WTC11 (cell line): ENCODE results near the gene CDCA7L. TPM values are rescaled to one million over a fixed set of nuclear protein-coding genes. Genes with fewer than 3 reads are reported as not detected.

Experiments used
- ATAC-seq: fragments of 200-7000 bp; cut with Tn5 transposase; 2 replicates; pipeline ENCODE4 v1.10.0; 2021; ENCODE audit warnings: mild to moderate bottlenecking, moderate library complexity
- CTCF ChIA-PET: fragments of 300-600 bp; sonication (Branson Sonifier 250); formaldehyde crosslinking; loops from one replicate; lab custom pipeline; 2021; ENCODE audit warnings: antibody characterized with exemption; lab: Charles Lee
- POLR2A ChIA-PET: fragments of 350-600 bp; sonication (Branson Sonifier 250); formaldehyde crosslinking; loops from one replicate; lab custom pipeline; 2021; ENCODE audit warnings: antibody characterized with exemption; lab: Charles Lee
- DNase-seq: peaks from one replicate; pipeline ENCODE4 v3.0.0; 2021; ENCODE audit warnings: low spot score
- H3K27ac Mint-ChIP-seq: 2 replicates; pipeline ENCODE4 v1.8.0; 2021; ENCODE audit warnings: mixed read lengths
- H3K27me3 Mint-ChIP-seq: 2 replicates; pipeline ENCODE4 v1.8.0; 2021; ENCODE audit warnings: low read depth, mild to moderate bottlenecking, moderate library complexity, mixed read lengths
- H3K36me3 Mint-ChIP-seq: 2 replicates; pipeline ENCODE4 v1.8.0; 2021; ENCODE audit warnings: mixed read lengths
- H3K4me1 Mint-ChIP-seq: 2 replicates; pipeline ENCODE4 v1.8.0; 2022; ENCODE audit warnings: mixed read lengths
- H3K4me3 Mint-ChIP-seq: 2 replicates; pipeline ENCODE4 v1.8.0; 2021; ENCODE audit warnings: mild to moderate bottlenecking, moderate library complexity, mixed read lengths
- H3K9me3 Mint-ChIP-seq: 2 replicates; pipeline ENCODE4 v1.8.0; 2021; ENCODE audit warnings: mixed read lengths
- CREB1 ChIP-seq: sonication (generic); formaldehyde crosslinking; IDR thresholded peaks from 2 replicates; pipeline ENCODE4 v1.8.0; 2023; ENCODE audit warnings: mild to moderate bottlenecking, missing genetic modification reagents
- CREM ChIP-seq: sonication (generic); formaldehyde crosslinking; IDR thresholded peaks from 2 replicates; pipeline ENCODE4 v1.8.1; 2022; ENCODE audit warnings: mild to moderate bottlenecking, missing genetic modification reagents, moderate library complexity
- EMX1 ChIP-seq: fragments of 250-450 bp; sonication (Bioruptor Pico); IDR thresholded peaks from 2 replicates; pipeline ENCODE4 v1.8.0; 2021; ENCODE audit warnings: mild to moderate bottlenecking
- ETV6 ChIP-seq: sonication (generic); formaldehyde crosslinking; IDR thresholded peaks from 2 replicates; pipeline ENCODE4 v1.8.1; 2022; ENCODE audit warnings: mild to moderate bottlenecking, missing genetic modification reagents
- FOXK1 ChIP-seq: sonication (generic); formaldehyde crosslinking; IDR thresholded peaks from 2 replicates; pipeline ENCODE4 v1.8.0; 2022; ENCODE audit warnings: mild to moderate bottlenecking, moderate library complexity, missing genetic modification reagents
- MYBL2 ChIP-seq: sonication (generic); formaldehyde crosslinking; IDR thresholded peaks from 2 replicates; pipeline ENCODE4 v1.8.1; 2023; ENCODE audit warnings: mild to moderate bottlenecking, moderate library complexity, missing genetic modification reagents
- NR1H2 ChIP-seq: sonication (generic); formaldehyde crosslinking; IDR thresholded peaks from 2 replicates; pipeline ENCODE4 v1.9.0; 2021; ENCODE audit warnings: mild to moderate bottlenecking, moderate library complexity, missing genetic modification reagents
- OVOL2 ChIP-seq: fragments of 250-450 bp; sonication (Bioruptor Pico); IDR thresholded peaks from 2 replicates; pipeline ENCODE4 v1.9.0; 2021; ENCODE audit warnings: mild to moderate bottlenecking, borderline replicate concordance
- PRRX2 ChIP-seq: fragments of 250-450 bp; sonication (Bioruptor Pico); IDR thresholded peaks from 2 replicates; pipeline ENCODE4 v1.8.0; 2021; ENCODE audit warnings: mild to moderate bottlenecking
- ZBTB21 ChIP-seq: sonication (generic); formaldehyde crosslinking; IDR thresholded peaks from 2 replicates; pipeline ENCODE4 v1.8.1; 2023; ENCODE audit warnings: mild to moderate bottlenecking, missing genetic modification reagents, borderline replicate concordance
- ZNF121 ChIP-seq: sonication (generic); formaldehyde crosslinking; IDR thresholded peaks from 2 replicates; pipeline ENCODE4 v1.8.0; 2023; ENCODE audit warnings: missing genetic modification reagents
- ZNF219 ChIP-seq: sonication (generic); formaldehyde crosslinking; IDR thresholded peaks from 2 replicates; pipeline ENCODE4 v1.8.0; 2023; ENCODE audit warnings: missing genetic modification reagents, mild to moderate bottlenecking, borderline replicate concordance
- ZNF263 ChIP-seq: sonication (generic); formaldehyde crosslinking; IDR thresholded peaks from 2 replicates; pipeline ENCODE4 v1.8.1; 2022; ENCODE audit warnings: low read depth, mild to moderate bottlenecking, moderate library complexity, missing genetic modification reagents
- total RNA-seq: library from RNA; stranded (reverse); gene quantifications from 3 replicates; pipeline ENCODE4 v1.2.3, GENCODE V29; 2021
- TF ChIP-seq, protein P1 (sequence below): sonication (generic); formaldehyde crosslinking; IDR thresholded peaks from 2 replicates; pipeline ENCODE4 v1.8.0; 2022; ENCODE audit warnings: missing genetic modification reagents
- TF ChIP-seq, protein P2 (sequence below): sonication (generic); formaldehyde crosslinking; IDR thresholded peaks from 2 replicates; pipeline ENCODE4 v1.8.1; 2023; ENCODE audit warnings: mild to moderate bottlenecking, missing genetic modification reagents
- TF ChIP-seq, protein P3 (sequence below): sonication (generic); formaldehyde crosslinking; conservative IDR thresholded peaks from 2 replicates; pipeline ENCODE4 v1.8.1; 2023; ENCODE audit warnings: mild to moderate bottlenecking, low read depth, missing genetic modification reagents, moderate library complexity
- TF ChIP-seq, protein P4 (sequence below): sonication (generic); formaldehyde crosslinking; IDR thresholded peaks from 2 replicates; pipeline ENCODE4 v1.8.0; 2023; ENCODE audit warnings: missing genetic modification reagents, mild to moderate bottlenecking, borderline replicate concordance
- TF ChIP-seq, protein P5 (sequence below): sonication (generic); formaldehyde crosslinking; conservative IDR thresholded peaks from 2 replicates; pipeline ENCODE4 v1.8.1; 2022; ENCODE audit warnings: mild to moderate bottlenecking, missing genetic modification reagents
- TF ChIP-seq, protein P6 (sequence below): sonication (generic); formaldehyde crosslinking; IDR thresholded peaks from 2 replicates; pipeline ENCODE4 v1.8.0; 2022; ENCODE audit warnings: mild to moderate bottlenecking, missing genetic modification reagents

Gene CDCA7L
- total RNA-seq, 1 experiment from 2014 or later = 161 TPM

DNA sequence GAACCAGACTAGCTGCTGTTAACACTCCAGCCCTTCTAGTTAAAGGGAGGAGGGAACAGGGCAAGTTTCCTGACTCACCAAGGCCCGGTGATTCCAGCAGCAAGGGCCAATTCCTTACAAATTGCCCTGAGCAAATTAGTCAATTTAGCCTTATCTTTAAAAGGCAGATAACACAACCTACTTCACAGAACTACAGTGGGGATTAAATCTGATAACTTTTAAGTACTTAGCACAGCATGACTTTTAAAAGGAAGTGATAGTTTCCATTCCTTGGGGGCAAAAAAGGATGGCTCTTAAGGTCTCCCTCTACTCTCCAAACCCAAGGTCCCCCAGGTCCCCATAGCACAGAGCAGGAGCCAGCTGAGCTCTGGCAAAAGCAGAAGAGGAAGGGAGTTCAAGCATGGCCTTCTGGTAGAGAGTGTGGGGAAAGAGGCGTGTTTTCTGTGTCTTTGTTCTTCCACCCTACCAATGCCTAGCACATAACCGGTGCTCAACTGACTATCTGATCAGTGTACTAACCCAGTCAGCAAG is 4.0 kb downstream of the CDCA7L start:
- Mint-ChIP-seq H3K4me3 (peak overlapping the region; percentile 84; the same call in 1 of the 2 replicates), H3K4me1 (peaks cover 70% of the 10 kb centered on the region), H3K27ac (peak overlapping the region; percentile 79), H3K9me3 (no peaks in the 10 kb centered on the region), H3K27me3 (no peaks in the 10 kb centered on the region), H3K36me3 (peaks cover 20% of the 10 kb centered on the region)
- DNase-seq = no peak
- ChIA-PET POLR2A (no interaction called here), CTCF (no interaction called here)
- peak; percentile 1; the same call in 1 of the 2 replicates for ATAC-seq
- no peak for TF ChIP-seq ZBTB21 (CRISPR knock-in tag)
- TF ChIP-seq CREM (CRISPR knock-in tag) = no peak
- peak; percentile 60; the same call in 1 of the 2 replicates for TF ChIP-seq ZNF121
- TF ChIP-seq ZNF219 (CRISPR knock-in tag) = no peak

DNA sequence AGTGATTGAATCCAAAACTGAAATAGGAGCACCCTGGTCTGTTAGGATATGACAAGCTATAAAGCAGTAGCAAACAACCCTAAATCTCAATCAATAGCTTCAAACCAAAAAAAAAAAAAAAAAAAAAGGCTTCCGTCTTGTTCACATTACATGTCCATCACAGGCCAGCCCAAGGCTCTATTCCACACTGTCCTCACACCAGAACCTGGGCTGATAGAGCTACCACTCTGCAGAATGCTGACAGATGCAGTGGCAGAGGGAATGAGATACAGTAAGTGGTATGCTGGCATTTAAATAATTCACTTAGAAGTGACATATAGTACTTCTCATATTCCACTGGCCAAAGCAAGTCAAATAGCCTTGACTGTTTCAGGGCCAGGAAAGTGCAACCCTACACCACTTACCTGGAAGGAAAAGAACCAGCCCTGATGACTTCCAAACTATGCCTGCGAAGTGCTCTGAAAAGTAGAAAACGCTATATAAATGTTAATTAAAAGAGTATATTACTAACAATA is 5.8 kb downstream of the CDCA7L start:
- DNase-seq (no peak), ATAC-seq (no peak)
- Mint-ChIP-seq H3K4me3 (peak overlapping the region; percentile 8; the same call in 1 of the 2 replicates), H3K36me3 (peaks cover 24% of the 10 kb centered on the region), H3K27me3 (no peaks in the 10 kb centered on the region), H3K9me3 (no peaks in the 10 kb centered on the region), H3K27ac (peak overlapping the region; percentile 12; the same call in 1 of the 2 replicates), H3K4me1 (peaks cover 69% of the 10 kb centered on the region)
- ChIA-PET CTCF (interaction anchor here (0.6 kb wide), 3 partner anchors 19 to 143 kb away, joined by 3 to 5 read pairs (median 3); no protein-coding TSS in a partner anchor), POLR2A (interaction anchor here (0.6 kb wide), 2 partner anchors 17 to 517 kb away, joined by 3 to 5 read pairs; no protein-coding TSS in a partner anchor)
- TF ChIP-seq MYBL2 (CRISPR knock-in tag) (no peak), ETV6 (CRISPR knock-in tag) (no peak), CREB1 (CRISPR knock-in tag) (no peak), NR1H2 (CRISPR knock-in tag) (no peak), EMX1 (CRISPR knock-in tag) (no peak), FOXK1 (CRISPR knock-in tag) (no peak), ZNF263 (no peak), PRRX2 (CRISPR knock-in tag) (no peak), OVOL2 (CRISPR knock-in tag) (no peak)
- TF ChIP-seq, protein P1, sequence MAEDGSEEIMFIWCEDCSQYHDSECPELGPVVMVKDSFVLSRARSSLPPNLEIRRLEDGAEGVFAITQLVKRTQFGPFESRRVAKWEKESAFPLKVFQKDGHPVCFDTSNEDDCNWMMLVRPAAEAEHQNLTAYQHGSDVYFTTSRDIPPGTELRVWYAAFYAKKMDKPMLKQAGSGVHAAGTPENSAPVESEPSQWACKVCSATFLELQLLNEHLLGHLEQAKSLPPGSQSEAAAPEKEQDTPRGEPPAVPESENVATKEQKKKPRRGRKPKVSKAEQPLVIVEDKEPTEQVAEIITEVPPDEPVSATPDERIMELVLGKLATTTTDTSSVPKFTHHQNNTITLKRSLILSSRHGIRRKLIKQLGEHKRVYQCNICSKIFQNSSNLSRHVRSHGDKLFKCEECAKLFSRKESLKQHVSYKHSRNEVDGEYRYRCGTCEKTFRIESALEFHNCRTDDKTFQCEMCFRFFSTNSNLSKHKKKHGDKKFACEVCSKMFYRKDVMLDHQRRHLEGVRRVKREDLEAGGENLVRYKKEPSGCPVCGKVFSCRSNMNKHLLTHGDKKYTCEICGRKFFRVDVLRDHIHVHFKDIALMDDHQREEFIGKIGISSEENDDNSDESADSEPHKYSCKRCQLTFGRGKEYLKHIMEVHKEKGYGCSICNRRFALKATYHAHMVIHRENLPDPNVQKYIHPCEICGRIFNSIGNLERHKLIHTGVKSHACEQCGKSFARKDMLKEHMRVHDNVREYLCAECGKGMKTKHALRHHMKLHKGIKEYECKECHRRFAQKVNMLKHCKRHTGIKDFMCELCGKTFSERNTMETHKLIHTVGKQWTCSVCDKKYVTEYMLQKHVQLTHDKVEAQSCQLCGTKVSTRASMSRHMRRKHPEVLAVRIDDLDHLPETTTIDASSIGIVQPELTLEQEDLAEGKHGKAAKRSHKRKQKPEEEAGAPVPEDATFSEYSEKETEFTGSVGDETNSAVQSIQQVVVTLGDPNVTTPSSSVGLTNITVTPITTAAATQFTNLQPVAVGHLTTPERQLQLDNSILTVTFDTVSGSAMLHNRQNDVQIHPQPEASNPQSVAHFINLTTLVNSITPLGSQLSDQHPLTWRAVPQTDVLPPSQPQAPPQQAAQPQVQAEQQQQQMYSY (CRISPR knock-in tag) = no peak
- TF ChIP-seq, protein P2, sequence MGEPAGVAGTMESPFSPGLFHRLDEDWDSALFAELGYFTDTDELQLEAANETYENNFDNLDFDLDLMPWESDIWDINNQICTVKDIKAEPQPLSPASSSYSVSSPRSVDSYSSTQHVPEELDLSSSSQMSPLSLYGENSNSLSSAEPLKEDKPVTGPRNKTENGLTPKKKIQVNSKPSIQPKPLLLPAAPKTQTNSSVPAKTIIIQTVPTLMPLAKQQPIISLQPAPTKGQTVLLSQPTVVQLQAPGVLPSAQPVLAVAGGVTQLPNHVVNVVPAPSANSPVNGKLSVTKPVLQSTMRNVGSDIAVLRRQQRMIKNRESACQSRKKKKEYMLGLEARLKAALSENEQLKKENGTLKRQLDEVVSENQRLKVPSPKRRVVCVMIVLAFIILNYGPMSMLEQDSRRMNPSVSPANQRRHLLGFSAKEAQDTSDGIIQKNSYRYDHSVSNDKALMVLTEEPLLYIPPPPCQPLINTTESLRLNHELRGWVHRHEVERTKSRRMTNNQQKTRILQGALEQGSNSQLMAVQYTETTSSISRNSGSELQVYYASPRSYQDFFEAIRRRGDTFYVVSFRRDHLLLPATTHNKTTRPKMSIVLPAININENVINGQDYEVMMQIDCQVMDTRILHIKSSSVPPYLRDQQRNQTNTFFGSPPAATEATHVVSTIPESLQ = no peak
- TF ChIP-seq, protein P3, sequence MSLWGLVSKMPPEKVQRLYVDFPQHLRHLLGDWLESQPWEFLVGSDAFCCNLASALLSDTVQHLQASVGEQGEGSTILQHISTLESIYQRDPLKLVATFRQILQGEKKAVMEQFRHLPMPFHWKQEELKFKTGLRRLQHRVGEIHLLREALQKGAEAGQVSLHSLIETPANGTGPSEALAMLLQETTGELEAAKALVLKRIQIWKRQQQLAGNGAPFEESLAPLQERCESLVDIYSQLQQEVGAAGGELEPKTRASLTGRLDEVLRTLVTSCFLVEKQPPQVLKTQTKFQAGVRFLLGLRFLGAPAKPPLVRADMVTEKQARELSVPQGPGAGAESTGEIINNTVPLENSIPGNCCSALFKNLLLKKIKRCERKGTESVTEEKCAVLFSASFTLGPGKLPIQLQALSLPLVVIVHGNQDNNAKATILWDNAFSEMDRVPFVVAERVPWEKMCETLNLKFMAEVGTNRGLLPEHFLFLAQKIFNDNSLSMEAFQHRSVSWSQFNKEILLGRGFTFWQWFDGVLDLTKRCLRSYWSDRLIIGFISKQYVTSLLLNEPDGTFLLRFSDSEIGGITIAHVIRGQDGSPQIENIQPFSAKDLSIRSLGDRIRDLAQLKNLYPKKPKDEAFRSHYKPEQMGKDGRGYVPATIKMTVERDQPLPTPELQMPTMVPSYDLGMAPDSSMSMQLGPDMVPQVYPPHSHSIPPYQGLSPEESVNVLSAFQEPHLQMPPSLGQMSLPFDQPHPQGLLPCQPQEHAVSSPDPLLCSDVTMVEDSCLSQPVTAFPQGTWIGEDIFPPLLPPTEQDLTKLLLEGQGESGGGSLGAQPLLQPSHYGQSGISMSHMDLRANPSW (CRISPR knock-in tag) = no peak
- TF ChIP-seq, protein P4, sequence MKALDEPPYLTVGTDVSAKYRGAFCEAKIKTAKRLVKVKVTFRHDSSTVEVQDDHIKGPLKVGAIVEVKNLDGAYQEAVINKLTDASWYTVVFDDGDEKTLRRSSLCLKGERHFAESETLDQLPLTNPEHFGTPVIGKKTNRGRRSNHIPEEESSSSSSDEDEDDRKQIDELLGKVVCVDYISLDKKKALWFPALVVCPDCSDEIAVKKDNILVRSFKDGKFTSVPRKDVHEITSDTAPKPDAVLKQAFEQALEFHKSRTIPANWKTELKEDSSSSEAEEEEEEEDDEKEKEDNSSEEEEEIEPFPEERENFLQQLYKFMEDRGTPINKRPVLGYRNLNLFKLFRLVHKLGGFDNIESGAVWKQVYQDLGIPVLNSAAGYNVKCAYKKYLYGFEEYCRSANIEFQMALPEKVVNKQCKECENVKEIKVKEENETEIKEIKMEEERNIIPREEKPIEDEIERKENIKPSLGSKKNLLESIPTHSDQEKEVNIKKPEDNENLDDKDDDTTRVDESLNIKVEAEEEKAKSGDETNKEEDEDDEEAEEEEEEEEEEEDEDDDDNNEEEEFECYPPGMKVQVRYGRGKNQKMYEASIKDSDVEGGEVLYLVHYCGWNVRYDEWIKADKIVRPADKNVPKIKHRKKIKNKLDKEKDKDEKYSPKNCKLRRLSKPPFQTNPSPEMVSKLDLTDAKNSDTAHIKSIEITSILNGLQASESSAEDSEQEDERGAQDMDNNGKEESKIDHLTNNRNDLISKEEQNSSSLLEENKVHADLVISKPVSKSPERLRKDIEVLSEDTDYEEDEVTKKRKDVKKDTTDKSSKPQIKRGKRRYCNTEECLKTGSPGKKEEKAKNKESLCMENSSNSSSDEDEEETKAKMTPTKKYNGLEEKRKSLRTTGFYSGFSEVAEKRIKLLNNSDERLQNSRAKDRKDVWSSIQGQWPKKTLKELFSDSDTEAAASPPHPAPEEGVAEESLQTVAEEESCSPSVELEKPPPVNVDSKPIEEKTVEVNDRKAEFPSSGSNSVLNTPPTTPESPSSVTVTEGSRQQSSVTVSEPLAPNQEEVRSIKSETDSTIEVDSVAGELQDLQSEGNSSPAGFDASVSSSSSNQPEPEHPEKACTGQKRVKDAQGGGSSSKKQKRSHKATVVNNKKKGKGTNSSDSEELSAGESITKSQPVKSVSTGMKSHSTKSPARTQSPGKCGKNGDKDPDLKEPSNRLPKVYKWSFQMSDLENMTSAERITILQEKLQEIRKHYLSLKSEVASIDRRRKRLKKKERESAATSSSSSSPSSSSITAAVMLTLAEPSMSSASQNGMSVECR (CRISPR knock-in tag) = no peak
- TF ChIP-seq, protein P5, sequence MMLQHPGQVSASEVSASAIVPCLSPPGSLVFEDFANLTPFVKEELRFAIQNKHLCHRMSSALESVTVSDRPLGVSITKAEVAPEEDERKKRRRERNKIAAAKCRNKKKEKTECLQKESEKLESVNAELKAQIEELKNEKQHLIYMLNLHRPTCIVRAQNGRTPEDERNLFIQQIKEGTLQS = no peak
- TF ChIP-seq, protein P6, sequence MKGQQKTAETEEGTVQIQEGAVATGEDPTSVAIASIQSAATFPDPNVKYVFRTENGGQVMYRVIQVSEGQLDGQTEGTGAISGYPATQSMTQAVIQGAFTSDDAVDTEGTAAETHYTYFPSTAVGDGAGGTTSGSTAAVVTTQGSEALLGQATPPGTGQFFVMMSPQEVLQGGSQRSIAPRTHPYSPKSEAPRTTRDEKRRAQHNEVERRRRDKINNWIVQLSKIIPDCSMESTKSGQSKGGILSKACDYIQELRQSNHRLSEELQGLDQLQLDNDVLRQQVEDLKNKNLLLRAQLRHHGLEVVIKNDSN (CRISPR knock-in tag) = no peak
